PC-9 (cell line): ENCODE measurements around the gene NAMPT. TPM values are rescaled to one million over a fixed set of nuclear protein-coding genes. Genes with fewer than 3 reads are reported as not detected.

Experiments used
- BruUV-seq: library from RNA; stranded (reverse); fragments of 400-500 nt; replicated peaks from 2 replicates; lab custom pipeline; 2021; lab: Mats Ljungman, UMichigan
- CTCF ChIA-PET: fragments of 300-600 bp; sonication (Branson Sonifier 250); formaldehyde crosslinking; loops from one replicate; lab custom pipeline; 2022; ENCODE audit warnings: antibody characterized with exemption; lab: Charles Lee
- POLR2A ChIA-PET: fragments of 300-600 bp; sonication (Branson Sonifier 250); formaldehyde crosslinking; loops from one replicate; lab custom pipeline; 2022; ENCODE audit warnings: antibody characterized with exemption; ENCODE audit not compliant: unreplicated experiment; lab: Charles Lee
- DNase-seq, 2 experiments: peaks; one replicate each; pipeline versions ENCODE4 v3.0.0 to v3.0.0-alpha.2; 2015 to 2022; ENCODE audit warnings: mixed read lengths in 1 of 2
- H2AFZ ChIP-seq: fragments of 200-600 bp; sonication (generic); 2 replicates; pipeline ENCODE4 v1.8.1; 2017; ENCODE audit warnings: antibody characterized with exemption
- H3F3A ChIP-seq: fragments of 200-600 bp; sonication (generic); 2 replicates; pipeline ENCODE4 v1.8.1; 2017; ENCODE audit warnings: antibody characterized with exemption, mild to moderate bottlenecking, low read depth; ENCODE audit not compliant: insufficient read depth
- H3K27ac ChIP-seq: fragments of 200-600 bp; sonication (generic); 2 replicates; pipeline ENCODE4 v1.6.1; 2016; ENCODE audit warnings: mixed run types
- H3K27me3 ChIP-seq: fragments of 200-600 bp; sonication (generic); 2 replicates; pipeline ENCODE4 v1.6.1; 2016; ENCODE audit warnings: low read depth, mixed run types; ENCODE audit not compliant: insufficient read depth
- H3K36me3 ChIP-seq: fragments of 200-600 bp; sonication (generic); 2 replicates; pipeline ENCODE4 v1.6.1; 2016; ENCODE audit warnings: low read depth, mixed run types
- H3K4me1 ChIP-seq: fragments of 200-600 bp; sonication (generic); replicated peaks from 2 replicates; pipeline ENCODE4 v1.6.1; 2016; ENCODE audit warnings: mixed run types; ENCODE audit not compliant: insufficient read depth
- H3K4me2 ChIP-seq: fragments of 200-600 bp; sonication (generic); 2 replicates; pipeline ENCODE4 v1.6.1; 2017; ENCODE audit warnings: mixed run types
- H3K4me3 ChIP-seq: fragments of 200-600 bp; sonication (generic); 2 replicates; pipeline ENCODE4 v1.6.1; 2016; ENCODE audit warnings: mixed run types
- H3K79me2 ChIP-seq: fragments of 200-600 bp; sonication (generic); 2 replicates; pipeline ENCODE4 v1.6.1; 2017; ENCODE audit warnings: low read depth, mixed run types
- H3K9me2 ChIP-seq: fragments of 200-600 bp; sonication (generic); 2 replicates; pipeline ENCODE4 v1.8.1; 2017; ENCODE audit warnings: mild to moderate bottlenecking; ENCODE audit not compliant: insufficient read depth
- H3K9me3 ChIP-seq: fragments of 200-600 bp; sonication (generic); 2 replicates; pipeline ENCODE4 v1.8.1; 2016; ENCODE audit warnings: low read depth; ENCODE audit not compliant: insufficient read depth
- H4K20me1 ChIP-seq: fragments of 200-600 bp; sonication (generic); 2 replicates; pipeline ENCODE4 v1.8.1; 2017; ENCODE audit not compliant: insufficient read depth
- CTCF ChIP-seq: fragments of 200-600 bp; sonication (generic); conservative IDR thresholded peaks from 2 replicates; pipeline ENCODE4 v1.6.1; 2017; ENCODE audit warnings: mixed run types, antibody characterized with exemption, mild to moderate bottlenecking, moderate library complexity
- EZH2 ChIP-seq: fragments of 200-600 bp; sonication (generic); IDR thresholded peaks from 2 replicates; pipeline ENCODE4 v1.8.0; 2017; ENCODE audit warnings: antibody characterized with exemption, low read depth
- intact Hi-C: fragments of 100-400 bp; cut with micrococcal nuclease; formaldehyde crosslinking; loops from one replicate; pipeline ENCODE4 v1.10.0; 2022; ENCODE audit not compliant: unreplicated experiment
- total RNA-seq: library from RNA; stranded (reverse); gene quantifications from 2 replicates; pipeline ENCODE4 v1.2.3, GENCODE V29; 2021

NAMPT gene
- total RNA-seq, 1 experiment from 2014 or later = 302 TPM

GRCh38 chr7:106279425-106280197 is 5.2 kb downstream of the NAMPT start:
- Histone ChIP-seq H3K36me3 (peaks cover 79% of the 10 kb centered on the region), H3K79me2 (peaks cover 96% of the 10 kb centered on the region), H4K20me1 (peaks cover 81% of the 10 kb centered on the region), H2AFZ (no peak overlapping the region), H3K27me3 (no peaks in the 10 kb centered on the region), H3F3A (peaks cover 66% of the 10 kb centered on the region), H3K9me3 (no peaks in the 10 kb centered on the region), H3K27ac (peak overlapping the region; percentile 28), H3K4me3 (peak overlapping the region; percentile 74; the same call in 1 of the 2 replicates), H3K9me2 (no peaks in the 10 kb centered on the region), H3K4me1 (peaks cover 44% of the 10 kb centered on the region), H3K4me2 (peak overlapping the region; percentile 77)
- intact Hi-C loops = loop anchor here (5.0 kb wide), 1 partner anchor 378 kb away; no protein-coding TSS in a partner anchor
- TF ChIP-seq EZH2 (no peak), CTCF (no peak)
- CTCF ChIA-PET = interaction anchor here (0.5 kb wide), 1 partner anchor 380 kb away, joined by 3 read pairs; no protein-coding TSS in a partner anchor
- POLR2A ChIA-PET = interaction anchor here (0.6 to 0.7 kb wide), 3 partner anchors 105 to 1409 kb away, joined by 3 to 7 read pairs (median 4); no protein-coding TSS in a partner anchor
- no peak for DNase-seq
- no TSS peak for BruUV-seq

GRCh38 chr7:106278695-106279094 is 6.1 kb downstream of the NAMPT start:
- TF ChIP-seq EZH2 (no peak), CTCF (no peak)
- CTCF ChIA-PET = no interaction called here
- intact Hi-C loops = no loop called here

GRCh38 chr7:106277976-106278375 is 6.8 kb downstream of the NAMPT start:
- TF ChIP-seq EZH2 (no peak), CTCF (no peak)
- 0 out of 2 replicates have a peak overlapping the region, but pooled peaks have one; percentile 25 for H3K27ac ChIP-seq
- peaks cover 100% of the 10 kb centered on the region for H3K79me2 ChIP-seq
- H3K9me2 ChIP-seq = no peaks in the 10 kb centered on the region
- H3K4me2 ChIP-seq = peak overlapping the region; percentile 77
- peaks cover 44% of the 10 kb centered on the region for H3K4me1 ChIP-seq
- no peaks in the 10 kb centered on the region for H3K9me3 ChIP-seq
- POLR2A ChIA-PET = interaction anchor here (0.6 kb wide), 1 partner anchor 497 kb away, joined by 3 read pairs; no protein-coding TSS in a partner anchor
- intact Hi-C loops = no loop called here
- peaks cover 71% of the 10 kb centered on the region for H4K20me1 ChIP-seq
- H3F3A ChIP-seq = peaks cover 70% of the 10 kb centered on the region
- no peak for DNase-seq
- H3K36me3 ChIP-seq = peaks cover 85% of the 10 kb centered on the region
- no peak overlapping the region for H2AFZ ChIP-seq
- CTCF ChIA-PET = no interaction called here
- H3K4me3 ChIP-seq = peak overlapping the region; percentile 74; the same call in 1 of the 2 replicates
- no TSS peak for BruUV-seq
- no peaks in the 10 kb centered on the region for H3K27me3 ChIP-seq

More at GRCh38 chr7:106278695-106279094, 6.1 kb downstream of the NAMPT start:
- Histone ChIP-seq H3K9me2 (no peaks in the 10 kb centered on the region), H3K27ac (peak overlapping the region; percentile 28; the same call in 1 of the 2 replicates), H3K9me3 (no peaks in the 10 kb centered on the region), H3K4me2 (peak overlapping the region; percentile 77), H3K4me1 (peaks cover 44% of the 10 kb centered on the region), H2AFZ (no peak overlapping the region), H3K27me3 (no peaks in the 10 kb centered on the region), H4K20me1 (peaks cover 77% of the 10 kb centered on the region), H3K79me2 (peaks cover 100% of the 10 kb centered on the region), H3F3A (peaks cover 70% of the 10 kb centered on the region), H3K36me3 (peaks cover 85% of the 10 kb centered on the region), H3K4me3 (peak overlapping the region; percentile 74; the same call in 1 of the 2 replicates)
- POLR2A ChIA-PET = interaction anchor here (0.5 to 0.7 kb wide), 3 partner anchors 9 to 184 kb away, joined by 3 to 9 read pairs (median 7); no protein-coding TSS in a partner anchor
- no TSS peak for BruUV-seq
- DNase-seq = no peak
